ENCODE data around the gene TVP23A. TPM values are rescaled to one million over a fixed set of nuclear protein-coding genes. Genes with fewer than 3 reads are reported as not detected.

TVP23A gene
- total RNA-seq (2013; cell fraction: nucleolus; rRNA removed) = 10.6 and 11.7 TPM in 2 replicates
- total RNA-seq (2014; rRNA removed) = 1.1 and 1.9 TPM in 2 replicates
- total RNA-seq (2014; rRNA removed; fragmentation: Illumina TruSeq; extraction: Trizol) = 1.5 and 1.7 TPM in 2 replicates
- total RNA-seq (2021) = 1.6 and 1.7 TPM in 2 replicates
- 3.2 TPM for polyA plus RNA-seq (2011; ENCODE audit: low read depth)
- 2.6 and 2.8 TPM in 2 replicates for polyA plus RNA-seq (2011; rRNA removed)
- 1.2 and 1.6 TPM in 2 replicates for polyA plus RNA-seq (2011; cell fraction: cytosol; rRNA removed)
- polyA plus RNA-seq (2011; cell fraction: nucleus; rRNA removed) = 1.2 and 1.8 TPM in 2 replicates
- polyA plus RNA-seq (2012) = 6.8 and 7.4 TPM in 2 replicates
- polyA plus RNA-seq (2014; fragmentation: Illumina TruSeq; extraction: Trizol) = 1.9 and 2.8 TPM in 2 replicates
- polyA plus RNA-seq (2014; fragmentation: Nextera tagmentation; extraction: Ambion mirVana) = 1 to 10 TPM; 4.6 to 6.4 TPM
- polyA plus RNA-seq (2014; rRNA removed) = 1.4 and 1.8 TPM in 2 replicates
- 1 to 10 TPM; 3.4 to 3.6 TPM for polyA plus RNA-seq (2016; fragmentation: Nextera tagmentation; extraction: Ambion mirVana)
- 0.88 and 1.5 TPM in 2 replicates for polyA minus RNA-seq (2011; rRNA and poly(A)+ RNA removed)
- 0.94 TPM in 1 of 2 replicates, not detected in the other for polyA minus RNA-seq (2011; cell fraction: cytosol; rRNA and poly(A)+ RNA removed)
- polyA minus RNA-seq (2011; cell fraction: nucleus; rRNA and poly(A)+ RNA removed) = 0.57 and 0.60 TPM in 2 replicates
- Bru-seq, nascent RNA = percentile 42 among the genes with signal in this experiment
- BruChase-seq, experiment 1, labeled RNA remaining after a 6-hour chase = percentile 39 among the genes with signal in this experiment
- percentile 34 among the genes with signal in this experiment for BruChase-seq, experiment 2, labeled RNA remaining after a 2-hour chase
- long read RNA-seq, experiment 1, partial matches to known transcripts = 0 of 2 reads
- long read RNA-seq, experiment 1, other reads (novel, unspliced or antisense) = 0 of 2 reads
- long read RNA-seq, experiment 2, transcript TVP23A-205 (6 exons, 3,256 nt) = major isoform, 7 of 12 reads
- long read RNA-seq, experiment 2, partial matches to known transcripts = 2 of 12 reads
- long read RNA-seq, experiment 2, other reads (novel, unspliced or antisense) = 3 of 12 reads

DNA sequence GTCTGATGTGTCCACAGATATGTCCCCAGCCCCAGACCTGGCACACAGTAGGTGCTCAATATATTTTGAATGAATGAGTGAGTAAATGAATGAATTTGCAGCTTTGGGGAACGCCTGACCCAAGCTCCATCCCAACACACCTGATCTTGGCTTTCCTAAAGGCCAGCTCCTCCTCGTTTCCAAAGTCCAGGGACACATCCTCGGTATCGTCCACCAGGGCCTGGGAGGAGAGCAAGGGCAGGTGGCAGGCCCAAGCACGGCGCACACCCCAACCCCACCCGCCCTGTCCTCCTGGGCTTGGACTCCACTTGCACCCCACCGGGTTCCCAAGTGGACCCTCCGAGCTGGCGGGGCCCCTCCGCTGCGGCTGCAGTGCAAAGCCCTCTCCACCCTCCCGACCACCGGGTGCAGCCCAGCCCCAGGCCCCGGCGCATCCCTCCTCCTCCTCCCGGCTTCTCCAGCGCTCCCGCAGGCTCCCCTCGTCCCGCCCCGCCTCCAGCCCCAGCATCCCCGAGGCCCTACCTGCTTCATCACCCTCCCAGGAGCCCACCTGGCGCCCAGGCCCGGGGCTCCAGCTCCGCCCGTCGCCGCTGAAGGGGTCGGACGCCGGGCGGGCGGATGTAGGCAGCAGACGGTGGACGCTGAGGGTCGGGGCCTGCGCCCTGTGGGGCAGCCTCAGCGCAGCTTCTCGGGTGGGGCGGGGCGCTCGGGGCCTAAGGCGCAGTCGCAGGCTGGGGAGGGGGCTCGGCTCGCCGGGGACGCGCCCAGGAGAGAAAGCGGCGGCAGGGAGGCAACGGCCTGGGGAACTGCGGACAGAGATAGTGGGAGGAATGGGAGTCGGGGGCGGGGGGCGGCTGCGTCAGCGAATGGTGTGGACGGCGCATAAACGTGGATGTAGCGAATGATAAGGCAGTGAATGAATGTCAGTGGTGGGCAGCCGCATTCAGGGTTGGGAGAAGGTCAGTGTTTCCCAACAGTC lies at the start of gene TVP23A:
TSS of gene TVP23A (minus strand) at position 832 of the 979 bp plus-strand sequence. CDS start at position 531, 301 bp downstream.
- in situ Hi-C loops (cut with MboI) (no loop called here), intact Hi-C loops (cut with micrococcal nuclease; ENCODE audit: unreplicated experiment) (no loop called here)
- peak within 1 kb of the TSS; percentile 38; the same call in 1 of the 2 replicates for H3K27ac ChIP-seq (ENCODE audit: control insufficient read depth, insufficient read depth)
- peak; percentile 69 for TF ChIP-seq ZNF24 (IDR thresholded peaks at IDR 0.05)
- TF ChIP-seq PAX5 (IDR thresholded peaks at IDR 0.05; ENCODE audit: borderline replicate concordance, low read depth, low read length) = no peak
- TF ChIP-seq HDAC6 (IDR thresholded peaks at IDR 0.05; ENCODE audit: unreplicated experiment) = no peak
- TF ChIP-seq SIN3A (IDR thresholded peaks at IDR 0.05; ENCODE audit: low read depth, low read length) = no peak
- TF ChIP-seq TBL1XR1 (IDR thresholded peaks at IDR 0.05; ENCODE audit: low read depth, low read length) = no peak
- CTCF ChIA-PET = no interaction called here
- no peak within 1 kb of the TSS for H3K9ac ChIP-seq (ENCODE audit: control insufficient read depth, insufficient read depth, low read length)
- DNase-seq (ENCODE audit: low read depth, low spot score) (no peak), ATAC-seq (no peak), FAIRE-seq (no peak)
- H3K27me3 ChIP-seq (replicated peaks in 1 of 2; ENCODE audit: control insufficient read depth in 2 of 2, insufficient read depth in 2 of 2, low read length in 1 of 2) = no peaks in the 10 kb centered on the region
- H2AFZ ChIP-seq (ENCODE audit: control insufficient read depth, low read depth, low read length) = no peak within 1 kb of the TSS
- H3K4me2 ChIP-seq (ENCODE audit: control insufficient read depth, insufficient read depth) = no peak within 1 kb of the TSS
- RAD21 ChIA-PET (ENCODE audit: unreplicated experiment) = interaction anchor here (0.6 to 1.1 kb wide), 3 partner anchors 39 to 81 kb away, joined by 3 to 4 read pairs (median 3); no protein-coding TSS in a partner anchor
- H3K4me3 ChIP-seq = no peak within 1 kb of the TSS
- H3K4me1 ChIP-seq (ENCODE audit: control insufficient read depth, insufficient read depth, low read length) = peaks cover 37% of the 10 kb centered on the region
- H3K79me2 ChIP-seq (ENCODE audit: control insufficient read depth, insufficient read depth, low read length) = no peaks in the 10 kb centered on the region
- SMC1A ChIA-PET (ENCODE audit: uncharacterized antibody, unreplicated experiment) = interaction anchor here (0.6 to 1.6 kb wide), 4 partner anchors 15 to 72 kb away, joined by 3 to 5 read pairs (median 3); no protein-coding TSS in a partner anchor
- no TSS peak for BruUV-seq (replicated peaks)
- POLR2A ChIA-PET = no interaction called here
- no peaks in the 10 kb centered on the region for H4K20me1 ChIP-seq (ENCODE audit: control insufficient read depth, insufficient read depth)
- H3K36me3 ChIP-seq (ENCODE audit: control insufficient read depth in 2 of 2, insufficient read depth in 2 of 2, low read length in 1 of 2) = no peaks in the 10 kb centered on the region; a peak in 1 of 4 replicates
- H3K9me3 ChIP-seq (replicated peaks; ENCODE audit: control insufficient read depth, insufficient read depth, low read length) = no peaks in the 10 kb centered on the region
- 69% methylated on average over 35 of the region's 64 CpGs for whole genome bisulfite sequencing (ENCODE audit: insufficient coverage, insufficient replicate concordance, low lambda C conversion rate, missing lambda C conversion rate)
